Activated CD4-positive, alpha-beta T cell treated with anti-CD3 and anti-CD28 coated beads, Interleukin-2, amount 10 ng/mL, durations not matched to agents 7 days and 5 days (primary cell): ENCODE data around the gene RBM45. TPM values are rescaled to one million over a fixed set of nuclear protein-coding genes. Genes with fewer than 3 reads are reported as not detected.

Experiments used
- CTCF ChIA-PET: fragments of 350-600 bp; sonication (Branson Sonifier 250); formaldehyde crosslinking; loops from one replicate; lab custom pipeline; 2021; ENCODE audit warnings: antibody characterized with exemption; lab: Charles Lee
- POLR2A ChIA-PET: fragments of 350-600 bp; sonication (Branson Sonifier 250); formaldehyde crosslinking; loops from one replicate; lab custom pipeline; 2021; ENCODE audit warnings: antibody characterized with exemption; lab: Charles Lee
- DNase-seq: peaks from one replicate; pipeline ENCODE4 v3.0.0-alpha.2; 2020
- H3K27ac Mint-ChIP-seq: one replicate; pipeline ENCODE4 v1.8.0; 2021; ENCODE audit warnings: mild to moderate bottlenecking, moderate library complexity, mixed read lengths
- H3K27me3 Mint-ChIP-seq: one replicate; pipeline ENCODE4 v1.8.0; 2021; ENCODE audit warnings: mixed read lengths
- H3K36me3 Mint-ChIP-seq: one replicate; pipeline ENCODE4 v1.8.0; 2021; ENCODE audit warnings: low read depth, mixed read lengths
- H3K4me1 Mint-ChIP-seq: one replicate; pipeline ENCODE4 v1.8.0; 2021; ENCODE audit warnings: mixed read lengths
- H3K4me3 Mint-ChIP-seq: one replicate; pipeline ENCODE4 v1.8.0; 2021; ENCODE audit warnings: mild to moderate bottlenecking, moderate library complexity, mixed read lengths
- H3K9me3 Mint-ChIP-seq: one replicate; pipeline ENCODE4 v1.8.0; 2021; ENCODE audit warnings: mixed read lengths
- total RNA-seq, 2 experiments: library from RNA; stranded (reverse); gene quantifications; one replicate each; pipeline ENCODE4 v1.2.3, GENCODE V29; 2021

RBM45 gene, protein sequence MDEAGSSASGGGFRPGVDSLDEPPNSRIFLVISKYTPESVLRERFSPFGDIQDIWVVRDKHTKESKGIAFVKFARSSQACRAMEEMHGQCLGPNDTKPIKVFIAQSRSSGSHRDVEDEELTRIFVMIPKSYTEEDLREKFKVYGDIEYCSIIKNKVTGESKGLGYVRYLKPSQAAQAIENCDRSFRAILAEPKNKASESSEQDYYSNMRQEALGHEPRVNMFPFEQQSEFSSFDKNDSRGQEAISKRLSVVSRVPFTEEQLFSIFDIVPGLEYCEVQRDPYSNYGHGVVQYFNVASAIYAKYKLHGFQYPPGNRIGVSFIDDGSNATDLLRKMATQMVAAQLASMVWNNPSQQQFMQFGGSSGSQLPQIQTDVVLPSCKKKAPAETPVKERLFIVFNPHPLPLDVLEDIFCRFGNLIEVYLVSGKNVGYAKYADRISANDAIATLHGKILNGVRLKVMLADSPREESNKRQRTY
- total RNA-seq: 10 to 100 TPM; 19.0 to 22.0 TPM

DNA sequence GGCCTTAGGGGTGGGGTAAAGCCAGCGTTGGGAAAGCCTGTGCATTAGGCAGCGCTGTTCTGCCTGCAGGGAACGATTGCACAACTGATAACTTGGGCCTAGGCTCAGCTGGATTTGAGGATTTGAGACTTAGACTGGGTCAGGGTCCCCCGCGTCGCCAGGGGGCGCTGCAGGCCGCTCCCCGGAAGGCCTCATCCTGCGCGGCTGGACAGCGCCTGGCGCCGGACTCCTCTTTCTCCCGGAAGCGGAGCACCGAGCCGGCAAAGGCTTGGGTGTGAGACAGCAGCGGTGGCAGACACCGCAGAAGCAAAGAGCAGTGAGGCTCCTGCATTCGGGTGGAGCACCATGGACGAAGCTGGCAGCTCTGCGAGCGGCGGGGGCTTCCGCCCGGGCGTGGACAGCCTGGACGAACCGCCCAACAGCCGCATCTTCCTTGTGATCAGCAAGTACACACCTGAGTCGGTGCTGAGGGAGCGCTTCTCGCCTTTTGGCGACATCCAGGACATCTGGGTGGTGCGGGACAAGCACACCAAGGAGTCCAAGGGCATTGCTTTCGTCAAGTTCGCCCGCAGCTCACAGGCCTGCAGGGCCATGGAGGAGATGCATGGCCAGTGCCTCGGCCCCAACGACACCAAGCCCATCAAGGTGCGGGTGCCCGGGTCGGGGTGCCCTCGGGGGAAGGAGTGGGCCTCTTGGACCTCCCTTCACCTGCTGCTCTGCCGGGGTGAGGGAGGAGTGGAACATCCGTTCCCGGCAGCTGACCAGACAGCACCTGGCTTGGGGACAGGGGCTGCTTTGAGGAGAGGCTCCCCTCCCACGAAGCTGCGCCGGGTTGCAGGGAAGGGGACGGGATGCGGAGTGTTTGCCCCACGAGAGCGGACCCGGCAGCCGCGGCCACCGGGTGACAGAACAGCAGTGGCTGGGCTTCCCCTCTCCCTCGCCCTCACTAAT lies at the start of gene RBM45:
Gene RBM45, plus strand, starts transcription at position 236 of the 951 bp plus-strand sequence. Its CDS starts 110 bp downstream, at position 346.
- Mint-ChIP-seq H3K36me3 (peaks cover 4% of the 10 kb centered on the region), H3K4me3 (peak within 1 kb of the TSS; percentile 90), H3K9me3 (no peaks in the 10 kb centered on the region), H3K4me1 (peaks cover 38% of the 10 kb centered on the region), H3K27me3 (no peaks in the 10 kb centered on the region), H3K27ac (peak within 1 kb of the TSS; percentile 90)
- peak; percentile 85 for DNase-seq
- ChIA-PET CTCF (interaction anchor here (0.6 to 2.4 kb wide), 21 partner anchors 8 to 713 kb away, joined by 3 to 13 read pairs (median 3); partner anchors contain the start of genes PDE11A and PRKRA), POLR2A (no interaction called here)

DNA sequence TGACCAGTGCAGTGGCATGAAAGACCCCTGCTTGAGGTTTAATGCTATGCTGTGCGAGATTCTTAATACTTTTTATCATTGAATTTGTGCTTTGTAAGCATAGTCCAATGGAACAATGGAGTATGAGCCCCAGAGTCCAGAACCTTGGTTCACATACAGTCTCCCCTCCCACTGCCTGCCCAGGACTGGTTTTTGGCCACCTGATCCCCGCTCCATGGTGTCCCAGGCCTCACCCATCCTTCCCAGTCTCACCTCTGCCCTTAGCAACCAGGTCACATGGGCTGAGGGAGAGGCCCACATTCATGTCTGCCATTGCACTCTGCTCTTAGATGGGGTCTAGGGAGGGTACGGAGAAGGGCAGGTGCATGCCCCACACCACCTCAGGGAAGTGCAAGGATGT lies 45.9 kb upstream of the RBM45 start:
- Mint-ChIP-seq H3K4me1 (no peaks in the 10 kb centered on the region), H3K36me3 (no peaks in the 10 kb centered on the region), H3K4me3 (no peak overlapping the region), H3K27me3 (peaks cover 19% of the 10 kb centered on the region), H3K27ac (no peak overlapping the region), H3K9me3 (no peaks in the 10 kb centered on the region)
- no peak for DNase-seq
- CTCF ChIA-PET: no interaction called here
- POLR2A ChIA-PET: no interaction called here

DNA sequence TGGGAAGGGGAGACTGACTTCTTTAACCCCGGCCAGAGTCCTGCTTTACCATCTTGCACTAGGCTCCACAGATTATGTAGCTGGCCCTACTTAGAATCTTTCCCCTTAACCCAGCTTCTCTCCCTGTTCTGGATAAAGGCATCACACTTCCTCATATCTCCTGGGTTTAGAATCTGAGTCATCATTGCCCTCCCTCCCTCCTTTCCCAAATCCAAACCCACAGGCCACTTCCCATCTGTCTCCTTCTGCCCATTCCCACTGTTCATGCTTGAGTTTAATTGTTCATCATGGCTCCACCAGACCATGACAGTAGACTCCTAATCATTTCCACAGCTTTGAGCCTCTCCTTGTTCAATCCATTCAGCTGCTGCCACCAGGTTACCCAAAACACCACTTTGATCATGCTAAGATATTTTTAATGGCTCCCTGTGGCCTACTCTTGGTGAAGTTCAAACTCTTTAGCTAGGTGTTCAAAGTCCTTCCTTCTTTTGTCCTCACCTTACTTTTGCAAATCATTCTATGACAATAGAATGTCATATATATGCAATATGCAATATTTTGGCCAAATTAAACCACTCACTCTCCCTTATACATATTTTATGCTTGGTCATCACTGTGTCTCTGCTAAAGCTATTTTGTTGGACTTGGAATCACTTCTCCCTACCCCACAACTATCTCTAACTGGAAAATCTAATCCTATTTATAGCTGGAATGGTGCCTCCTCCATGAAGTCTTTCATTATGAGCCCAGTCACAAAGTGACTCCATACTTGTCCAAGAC lies 45.2 kb upstream of the RBM45 start:
- no peaks in the 10 kb centered on the region for H3K4me1 Mint-ChIP-seq
- POLR2A ChIA-PET: no interaction called here
- no peak overlapping the region for H3K4me3 Mint-ChIP-seq
- CTCF ChIA-PET: no interaction called here
- no peaks in the 10 kb centered on the region for H3K9me3 Mint-ChIP-seq
- H3K27ac Mint-ChIP-seq: no peak overlapping the region
- H3K27me3 Mint-ChIP-seq: peaks cover 25% of the 10 kb centered on the region
- no peak for DNase-seq
- H3K36me3 Mint-ChIP-seq: no peaks in the 10 kb centered on the region

DNA sequence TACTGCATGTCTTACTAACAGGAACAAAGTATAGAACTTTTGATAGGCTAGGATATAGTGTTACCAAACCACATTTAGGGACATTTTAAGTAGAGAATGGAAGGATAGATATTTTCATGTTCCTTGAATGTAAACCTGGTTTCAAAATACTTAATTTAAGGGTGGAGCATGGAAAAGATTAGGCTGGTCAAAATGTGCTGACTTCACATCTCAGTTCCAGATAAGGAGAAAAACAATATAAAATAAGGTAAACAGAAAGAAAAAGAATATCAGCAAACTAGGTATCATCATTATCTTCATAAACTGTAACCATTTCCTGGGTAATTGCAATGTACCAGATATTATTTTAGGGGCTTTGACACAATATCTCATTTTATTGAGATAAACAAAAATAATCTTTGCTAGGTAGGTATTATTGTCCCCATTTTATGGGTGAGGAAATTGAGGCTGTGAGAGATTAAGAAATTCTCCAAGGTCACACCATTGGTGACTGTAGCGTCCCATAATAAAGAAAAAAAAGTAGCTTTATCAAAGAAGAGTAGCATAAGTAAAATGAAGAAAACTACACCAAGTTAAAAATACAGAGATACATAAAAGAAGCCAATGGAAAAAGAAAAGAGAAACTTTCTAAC lies 43.3 kb upstream of the RBM45 start:
- ChIA-PET POLR2A (interaction anchor here (0.6 kb wide), 1 partner anchor 13 kb away, joined by 3 read pairs; no protein-coding TSS in a partner anchor), CTCF (no interaction called here)
- DNase-seq: no peak
- peaks cover 42% of the 10 kb centered on the region for H3K27me3 Mint-ChIP-seq
- no peak overlapping the region for H3K4me3 Mint-ChIP-seq
- no peaks in the 10 kb centered on the region for H3K36me3 Mint-ChIP-seq
- peaks cover 11% of the 10 kb centered on the region for H3K4me1 Mint-ChIP-seq
- H3K27ac Mint-ChIP-seq: no peak overlapping the region
- H3K9me3 Mint-ChIP-seq: no peaks in the 10 kb centered on the region

DNA sequence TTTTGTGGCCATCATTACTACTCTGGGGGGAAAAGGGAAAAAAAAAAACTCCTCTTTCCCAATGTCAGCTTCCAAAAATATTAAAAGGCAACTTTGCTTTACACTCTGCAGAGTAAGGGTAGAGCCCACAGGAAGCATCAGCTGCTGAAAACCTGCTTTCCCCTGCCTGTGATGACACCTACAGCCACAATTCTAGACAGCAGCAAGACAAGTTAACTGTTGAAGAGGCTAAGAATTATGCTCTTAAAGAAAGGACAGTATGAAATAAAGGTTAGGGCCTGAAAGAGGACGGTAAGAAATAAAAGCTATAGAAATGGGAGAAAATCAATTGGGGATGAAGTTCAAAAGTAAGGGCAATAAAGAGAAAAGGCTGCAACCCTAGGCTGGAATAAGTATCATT lies 42.7 kb upstream of the RBM45 start:
- Mint-ChIP-seq H3K4me1 (peaks cover 11% of the 10 kb centered on the region), H3K4me3 (no peak overlapping the region), H3K9me3 (no peaks in the 10 kb centered on the region), H3K27me3 (peaks cover 48% of the 10 kb centered on the region), H3K36me3 (no peaks in the 10 kb centered on the region), H3K27ac (no peak overlapping the region)
- ChIA-PET CTCF (no interaction called here), POLR2A (no interaction called here)
- no peak for DNase-seq

DNA sequence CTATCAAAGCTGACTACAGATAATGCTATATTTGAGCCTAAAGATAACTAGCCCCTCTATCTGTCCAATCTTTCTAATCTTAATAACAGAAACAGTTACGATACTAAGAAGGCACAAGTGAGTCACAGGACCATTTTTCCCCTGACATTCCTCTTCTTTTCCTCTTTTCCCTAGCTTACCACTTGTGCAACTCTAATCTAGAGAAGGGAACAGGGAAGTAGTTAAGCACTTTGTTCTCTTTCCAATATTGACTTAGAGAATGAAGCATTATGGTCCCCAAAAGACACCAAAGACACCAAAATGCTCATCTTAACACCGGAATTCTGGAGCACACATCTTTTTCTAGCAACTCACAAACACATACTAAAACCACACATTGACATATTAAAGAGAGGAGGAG lies 41.4 kb upstream of the RBM45 start:
- Mint-ChIP-seq H3K4me1 (peaks cover 11% of the 10 kb centered on the region), H3K36me3 (no peaks in the 10 kb centered on the region), H3K27ac (no peak overlapping the region), H3K4me3 (no peak overlapping the region), H3K9me3 (no peaks in the 10 kb centered on the region), H3K27me3 (peaks cover 54% of the 10 kb centered on the region)
- DNase-seq: no peak
- POLR2A ChIA-PET: no interaction called here
- CTCF ChIA-PET: interaction anchor here (0.6 kb wide), 1 partner anchor 17 kb away, joined by 3 read pairs; no protein-coding TSS in a partner anchor

DNA sequence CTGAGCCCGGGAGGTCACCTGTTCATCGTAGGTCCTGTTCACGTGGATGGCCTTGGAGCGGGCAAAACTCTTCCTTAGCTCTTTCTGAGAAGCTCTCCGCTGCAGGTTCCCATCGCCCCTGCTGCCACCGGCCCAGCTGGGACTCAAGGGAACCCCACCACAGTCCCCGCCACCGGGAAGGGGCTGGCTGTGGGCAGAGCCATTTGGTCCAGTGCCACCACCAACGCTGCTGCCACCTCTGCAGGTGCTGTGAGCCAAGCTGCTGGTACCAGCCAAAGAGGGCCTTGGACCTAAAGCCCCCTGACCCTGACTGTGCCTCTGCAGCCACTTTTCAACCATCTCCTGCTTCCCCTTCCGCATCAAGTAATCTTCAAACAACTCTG lies 40.2 kb upstream of the RBM45 start:
- POLR2A ChIA-PET: no interaction called here
- H3K36me3 Mint-ChIP-seq: no peaks in the 10 kb centered on the region
- no peak overlapping the region for H3K4me3 Mint-ChIP-seq
- H3K9me3 Mint-ChIP-seq: no peaks in the 10 kb centered on the region
- H3K4me1 Mint-ChIP-seq: peaks cover 11% of the 10 kb centered on the region
- H3K27me3 Mint-ChIP-seq: peaks cover 60% of the 10 kb centered on the region
- CTCF ChIA-PET: interaction anchor here (1.2 kb wide), 1 partner anchor 40 kb away, joined by 3 read pairs; the partner anchor contains the start of gene RBM45
- H3K27ac Mint-ChIP-seq: no peak overlapping the region
- DNase-seq: no peak

DNA sequence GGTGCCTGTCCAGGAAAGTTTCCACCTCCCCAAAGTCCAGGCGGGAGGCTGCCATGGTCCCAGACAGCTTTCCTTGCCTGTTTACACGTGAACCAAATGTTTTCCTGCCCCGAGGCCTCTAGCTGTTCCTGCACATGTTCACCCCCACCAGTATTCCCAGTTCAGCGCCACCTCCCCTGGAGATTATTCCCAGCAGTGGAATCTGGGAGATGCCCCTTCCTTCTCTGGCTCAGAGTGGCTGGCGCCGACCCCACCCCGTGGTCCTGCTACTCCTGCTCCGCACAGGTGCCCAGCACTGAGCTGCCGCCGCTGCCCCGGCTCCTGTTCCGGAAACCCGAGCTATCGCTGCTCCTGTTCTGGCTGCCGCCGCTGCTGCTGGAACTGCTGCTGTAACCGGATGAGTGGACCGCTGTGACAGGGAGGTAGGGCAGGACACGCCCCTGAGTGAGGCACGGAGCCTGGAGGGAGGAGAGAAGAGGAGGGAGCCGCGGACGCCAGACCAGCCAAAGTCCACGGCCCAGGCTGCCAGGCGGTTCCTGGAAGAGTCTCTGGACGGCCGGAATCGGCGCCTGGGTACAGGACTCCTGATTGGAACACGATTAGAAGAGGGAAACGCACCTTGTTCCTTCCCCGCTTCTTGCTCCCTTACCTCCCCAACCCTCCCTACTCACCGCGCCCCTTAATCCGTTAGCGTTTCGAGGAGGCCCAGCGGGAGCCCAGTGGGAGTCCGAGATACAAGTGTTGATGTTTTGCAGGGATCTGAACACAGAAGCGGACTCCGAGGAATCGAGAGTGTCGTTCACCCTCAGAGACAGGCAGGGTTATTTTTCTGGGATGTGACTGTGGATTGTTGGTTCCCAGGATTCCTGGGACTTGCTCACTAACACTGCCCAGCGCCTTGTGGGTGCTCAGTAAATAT lies 39.6 kb upstream of the RBM45 start, which contains the start of gene PDE11A:
Gene PDE11A, minus strand, starts transcription at position 395 of the 919 bp plus-strand sequence. Its CDS starts 340 bp downstream, at position 55.
- Mint-ChIP-seq H3K27ac (no peak within 1 kb of the TSS), H3K36me3 (no peaks in the 10 kb centered on the region), H3K4me3 (peak within 1 kb of the TSS; percentile 54), H3K4me1 (peaks cover 11% of the 10 kb centered on the region), H3K9me3 (no peaks in the 10 kb centered on the region), H3K27me3 (peaks cover 65% of the 10 kb centered on the region)
- ChIA-PET CTCF (interaction anchor here (1.2 kb wide), 1 partner anchor 40 kb away, joined by 3 read pairs; the partner anchor contains the start of gene RBM45), POLR2A (no interaction called here)
- peak; percentile 57 for DNase-seq

DNA sequence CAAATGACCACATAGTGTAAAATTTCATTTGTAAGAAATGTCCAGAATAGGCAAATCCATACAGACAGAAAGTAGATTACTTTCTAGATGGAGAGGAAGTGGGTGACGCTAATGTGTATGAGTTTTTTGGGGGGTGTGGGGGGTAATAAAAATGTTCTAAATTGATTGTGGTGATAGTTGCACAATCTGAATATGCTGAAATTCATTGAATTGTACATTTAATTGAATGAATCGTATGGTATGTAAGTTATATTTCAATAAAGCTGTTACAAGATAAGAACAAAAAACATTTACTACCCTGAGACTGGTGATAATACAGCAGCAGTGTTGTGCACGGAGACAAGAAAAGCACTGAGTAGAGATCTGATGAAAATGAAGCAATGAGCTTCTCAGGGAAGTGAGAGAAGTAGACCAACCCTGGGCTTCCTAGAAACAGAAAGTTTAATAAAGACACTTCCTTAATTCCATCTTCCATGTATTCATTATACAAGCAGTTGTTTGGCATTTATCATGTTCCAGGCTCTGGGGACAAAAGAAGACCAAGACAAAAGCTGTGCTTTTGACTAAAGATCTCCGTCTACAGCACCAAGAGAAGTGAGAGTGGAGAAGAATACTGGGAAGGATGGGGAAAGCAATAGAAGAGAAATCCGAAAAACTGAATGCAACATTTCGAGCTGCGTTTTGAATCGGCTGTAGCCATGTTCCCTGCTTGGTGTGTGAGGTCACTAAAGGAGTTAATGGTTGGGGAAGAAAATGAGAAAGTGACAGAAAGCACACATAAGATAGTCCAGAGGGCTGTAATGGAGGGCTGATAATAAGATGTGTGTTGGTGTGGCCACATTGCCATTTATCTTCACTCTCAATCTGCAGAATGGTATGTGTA lies 37.9 kb upstream of the RBM45 start:
- ChIA-PET POLR2A (interaction anchor here (0.6 kb wide), 1 partner anchor 68 kb away, joined by 4 read pairs; no protein-coding TSS in a partner anchor), CTCF (interaction anchor here (0.6 kb wide), 1 partner anchor 321 kb away, joined by 5 read pairs; no protein-coding TSS in a partner anchor)
- peaks cover 11% of the 10 kb centered on the region for H3K4me1 Mint-ChIP-seq
- H3K36me3 Mint-ChIP-seq: no peaks in the 10 kb centered on the region
- peaks cover 3% of the 10 kb centered on the region for H3K9me3 Mint-ChIP-seq
- DNase-seq: no peak
- no peak overlapping the region for H3K27ac Mint-ChIP-seq
- H3K27me3 Mint-ChIP-seq: peaks cover 65% of the 10 kb centered on the region
- no peak overlapping the region for H3K4me3 Mint-ChIP-seq

DNA sequence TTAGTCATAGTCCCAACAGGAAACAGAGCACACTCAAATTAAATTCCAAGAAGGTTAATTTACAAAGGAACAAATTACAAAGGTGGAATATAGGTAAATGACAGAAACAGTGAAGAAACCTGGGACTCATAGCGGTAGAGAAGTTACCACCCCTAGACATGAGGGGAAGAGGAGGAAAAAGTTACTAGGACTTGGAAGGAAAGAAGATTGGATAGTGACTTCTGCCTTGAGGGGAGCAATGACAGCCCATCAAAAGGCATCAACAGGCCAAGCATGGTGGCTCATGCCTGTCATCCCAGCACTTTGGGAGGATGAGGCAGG lies 37.3 kb upstream of the RBM45 start:
- no peak for DNase-seq
- Mint-ChIP-seq H3K4me1 (peaks cover 11% of the 10 kb centered on the region), H3K4me3 (no peak overlapping the region), H3K27me3 (peaks cover 62% of the 10 kb centered on the region), H3K27ac (no peak overlapping the region), H3K9me3 (peaks cover 3% of the 10 kb centered on the region), H3K36me3 (no peaks in the 10 kb centered on the region)
- ChIA-PET POLR2A (interaction anchor here (0.6 kb wide), 1 partner anchor 67 kb away, joined by 4 read pairs; no protein-coding TSS in a partner anchor), CTCF (no interaction called here)
